Stimulated activated CD4-positive, alpha-beta T cell treated with anti-CD3 and anti-CD28 coated beads, Interleukin-15, amount 100 ng/mL, for 1 hour (primary cell): Measurements from ENCODE around the gene SLC27A1.
A peak's percentile ranks its signal among the peaks of the same experiment; 100 is the strongest.
"Not testable (repeated sequence)": the region's sequence is repeated elsewhere in the genome, so short reads cannot be mapped to it uniquely, and the experiment has no call there.

Experiments used
- DNase-seq, 2 donors: peaks; one replicate each; pipeline ENCODE4 v3.0.0-alpha.2; 2020; ENCODE audit warnings: low read depth in 1 of 2, low spot score in 1 of 2

Gene SLC27A1

GRCh38 chr19:17486545-17487240, 16.4 kb downstream of the SLC27A1 start:
- DNase-seq = no peak

GRCh38 chr19:17487284-17488121, 17.2 kb downstream of the SLC27A1 start:
- DNase-seq = no peak

- DNase-seq = peak; percentile 36 to 67
Measured at GRCh38 chr19:17488593-17489391, 18.5 kb downstream of the SLC27A1 start.

- DNase-seq = no peak
Measured at GRCh38 chr19:17489392-17490030, 19.2 kb downstream of the SLC27A1 start.

GRCh38 chr19:17490411-17490810, 20.1 kb downstream of the SLC27A1 start:
- no peak for DNase-seq

- DNase-seq = no peak
Measured at GRCh38 chr19:17491287-17491686, 21.0 kb downstream of the SLC27A1 start.

- no peak for DNase-seq
Measured at GRCh38 chr19:17495639-17496296, 25.4 kb downstream of the SLC27A1 start.

- peak; percentile 59 to 69 for DNase-seq
Measured at GRCh38 chr19:17496337-17496997, 26.1 kb downstream of the SLC27A1 start.

GRCh38 chr19:17497149-17497798, 26.9 kb downstream of the SLC27A1 start:
- no peak for DNase-seq

- not testable (repeated sequence) for DNase-seq
Measured at GRCh38 chr19:17499025-17499424, 28.7 kb downstream of the SLC27A1 start.

GRCh38 chr19:17499648-17500446, 29.5 kb downstream of the SLC27A1 start:
- DNase-seq = no peak

- DNase-seq = no peak
Measured at GRCh38 chr19:17500447-17501198, 30.3 kb downstream of the SLC27A1 start.

- no peak for DNase-seq
Measured at GRCh38 chr19:17503240-17503639, 32.9 kb downstream of the SLC27A1 start.

- no peak for DNase-seq
Measured at GRCh38 chr19:17504030-17504429, 33.7 kb downstream of the SLC27A1 start.

- DNase-seq = no peak
Measured at GRCh38 chr19:17504456-17504855, 34.1 kb downstream of the SLC27A1 start.

- no peak for DNase-seq
Measured at GRCh38 chr19:17505223-17505622, 34.9 kb downstream of the SLC27A1 start.

GRCh38 chr19:17506745-17507144, 36.4 kb downstream of the SLC27A1 start:
- no peak for DNase-seq

GRCh38 chr19:17508558-17508933, 38.2 kb downstream of the SLC27A1 start:
- DNase-seq = not testable (repeated sequence)
